Adrenal gland (tissue), 5 donors: ENCODE results near the gene FLYWCH1.

Source experiments
- POLR2A ChIP-seq, 2 donors: fragments of 450-650 bp; IDR thresholded peaks; one replicate each; pipeline ENCODE4 v1.6.1; 2017; ENCODE audit warnings: antibody characterized with exemption in 2 of 2, mild to moderate bottlenecking in 2 of 2, moderate library complexity in 1 of 2
- TF ChIP-seq, protein P1 (sequence below), 6 experiments: fragments of 450-650 bp in 4 of 6; fragments of 200-600 bp in 2 of 6; sonication (generic) in 1 of 6; IDR thresholded peaks; 1 replicate in 5 of 6; 2 replicates in 1 of 6; pipeline versions ENCODE4 v1.5.1 to v1.8.0; 2016 to 2021; ENCODE audit warnings: antibody characterized with exemption in 6 of 6, mild to moderate bottlenecking in 2 of 6, moderate library complexity in 1 of 6
- donor health status: DM: no; HTN: no; CAD: no.

DNA sequence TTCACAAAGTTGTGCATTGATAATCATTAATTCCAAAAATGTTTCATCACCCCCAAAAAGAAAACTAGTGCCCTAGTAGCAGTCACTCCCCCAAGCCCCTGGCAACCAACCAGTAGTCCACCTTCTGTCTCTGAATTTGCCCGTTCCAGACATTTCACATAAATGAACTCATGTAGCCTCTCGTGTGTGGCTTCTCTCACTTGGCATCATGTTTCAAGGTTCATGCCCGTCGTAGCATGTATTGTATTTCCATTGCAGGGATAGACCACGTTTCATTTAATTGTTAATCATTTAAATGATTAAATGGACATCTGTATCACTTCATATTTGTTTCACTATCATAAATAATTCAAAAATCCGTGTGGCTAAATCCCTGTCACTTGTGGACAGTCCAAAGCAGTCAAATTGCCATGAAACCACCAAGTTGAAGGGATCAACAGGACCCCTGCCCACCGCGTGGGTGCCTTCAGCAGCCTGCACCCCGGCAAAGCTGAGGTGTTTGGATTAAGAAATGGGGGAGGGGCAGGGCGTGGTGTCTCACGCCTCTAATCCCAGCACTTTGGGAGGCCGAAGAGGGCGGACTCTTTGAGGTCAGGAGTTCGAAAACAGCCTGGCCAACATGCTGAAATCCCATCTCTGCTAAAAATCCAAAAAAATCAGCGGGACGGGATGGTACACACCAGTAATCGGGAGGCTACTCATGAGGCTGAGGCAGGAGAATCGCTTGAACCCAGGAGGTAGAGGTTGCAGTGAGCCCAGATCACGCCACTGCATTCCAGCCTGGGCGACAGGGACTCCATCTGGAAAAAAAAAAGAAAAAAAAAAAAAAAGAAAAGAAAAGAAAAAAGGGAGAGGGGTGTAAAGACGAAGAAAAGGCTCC, 37.5 kb upstream of the FLYWCH1 start:
- TF ChIP-seq, protein P1, sequence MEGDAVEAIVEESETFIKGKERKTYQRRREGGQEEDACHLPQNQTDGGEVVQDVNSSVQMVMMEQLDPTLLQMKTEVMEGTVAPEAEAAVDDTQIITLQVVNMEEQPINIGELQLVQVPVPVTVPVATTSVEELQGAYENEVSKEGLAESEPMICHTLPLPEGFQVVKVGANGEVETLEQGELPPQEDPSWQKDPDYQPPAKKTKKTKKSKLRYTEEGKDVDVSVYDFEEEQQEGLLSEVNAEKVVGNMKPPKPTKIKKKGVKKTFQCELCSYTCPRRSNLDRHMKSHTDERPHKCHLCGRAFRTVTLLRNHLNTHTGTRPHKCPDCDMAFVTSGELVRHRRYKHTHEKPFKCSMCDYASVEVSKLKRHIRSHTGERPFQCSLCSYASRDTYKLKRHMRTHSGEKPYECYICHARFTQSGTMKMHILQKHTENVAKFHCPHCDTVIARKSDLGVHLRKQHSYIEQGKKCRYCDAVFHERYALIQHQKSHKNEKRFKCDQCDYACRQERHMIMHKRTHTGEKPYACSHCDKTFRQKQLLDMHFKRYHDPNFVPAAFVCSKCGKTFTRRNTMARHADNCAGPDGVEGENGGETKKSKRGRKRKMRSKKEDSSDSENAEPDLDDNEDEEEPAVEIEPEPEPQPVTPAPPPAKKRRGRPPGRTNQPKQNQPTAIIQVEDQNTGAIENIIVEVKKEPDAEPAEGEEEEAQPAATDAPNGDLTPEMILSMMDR (IDR thresholded peaks at IDR 0.05) = no peak
- TF ChIP-seq POLR2A (IDR thresholded peaks at IDR 0.05) = no peak
